Measurements from ENCODE around the gene LRMDA.

LRMDA gene

GRCh38 chr10:76017733-76018433, 586.5 kb downstream of the LRMDA start:
- DNase-seq = no peak

- DNase-seq = no peak
Observed at GRCh38 chr10:76020630-76021029, 589.2 kb downstream of the LRMDA start.

DNA sequence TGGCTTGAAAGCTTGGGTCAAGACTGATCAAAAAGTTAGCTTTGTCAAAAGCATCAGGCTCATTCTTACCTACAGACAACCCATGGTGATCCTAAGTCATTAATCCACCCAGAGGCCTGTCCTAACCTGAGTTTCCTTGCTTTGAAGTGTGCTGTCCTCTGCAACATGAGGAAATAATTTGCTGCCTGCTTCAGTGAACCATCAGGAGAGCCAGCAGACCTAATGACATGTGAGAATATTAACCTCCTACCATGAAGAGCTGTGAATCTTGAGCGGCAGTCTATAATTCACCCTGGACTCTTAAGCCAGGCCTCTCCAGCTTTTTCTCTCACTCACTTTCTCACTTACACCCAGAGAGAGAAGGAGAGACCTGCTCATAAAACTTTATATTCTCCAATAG, 590.0 kb downstream of the LRMDA start:
- DNase-seq = no peak

DNA sequence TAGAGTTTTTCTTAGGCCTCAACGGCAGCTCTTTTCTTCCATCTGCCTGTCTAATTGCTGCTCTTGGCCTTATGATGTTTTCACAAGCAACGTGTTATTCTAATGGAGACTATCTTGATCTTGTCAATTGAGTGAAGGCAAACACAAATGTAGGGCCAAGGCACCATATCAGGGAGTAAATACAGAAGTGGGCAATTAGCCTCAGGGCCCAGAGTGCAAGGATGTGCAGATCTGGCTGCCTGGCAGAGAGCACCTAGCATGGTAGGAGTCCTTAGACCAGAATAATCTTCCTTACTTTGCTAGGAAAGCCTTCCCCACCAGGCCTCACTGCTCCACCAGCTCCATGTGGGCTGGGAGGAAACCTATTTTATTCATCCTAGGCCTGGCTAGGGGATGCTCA, 590.9 kb downstream of the LRMDA start:
- DNase-seq = no peak

- no peak for DNase-seq
Observed at GRCh38 chr10:76023007-76023406, 591.6 kb downstream of the LRMDA start.

GRCh38 chr10:76024460-76025123, 593.2 kb downstream of the LRMDA start:
- no peak for DNase-seq

GRCh38 chr10:76025124-76025477, 593.7 kb downstream of the LRMDA start:
- no peak for DNase-seq

DNA sequence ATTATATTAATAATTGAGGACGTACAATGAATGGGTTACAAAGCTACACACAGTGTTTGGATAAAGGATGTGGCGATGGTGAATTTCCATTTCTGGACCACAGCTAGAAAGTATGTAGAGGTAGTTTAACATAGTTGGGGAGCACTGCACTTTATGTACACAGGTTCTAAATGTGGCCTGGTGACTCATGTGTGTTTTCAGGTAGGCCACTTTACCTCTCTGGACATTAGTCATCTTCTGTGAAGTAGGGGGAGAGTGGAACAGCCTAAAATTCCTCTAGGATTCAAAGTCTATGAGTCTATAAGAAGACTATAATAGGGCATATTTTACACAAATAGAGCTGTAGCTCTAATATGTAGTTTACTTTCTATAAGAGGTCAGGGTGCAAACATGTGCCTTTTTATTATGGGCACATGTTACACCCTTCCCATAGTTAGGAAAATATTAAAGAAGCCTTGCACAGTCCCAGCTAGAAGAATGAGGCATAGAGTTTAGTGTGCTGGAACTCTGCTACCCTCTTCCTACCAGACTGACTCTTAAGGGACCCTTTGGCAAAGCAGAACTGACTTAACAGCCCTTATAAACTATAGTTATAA, 594.9 kb downstream of the LRMDA start:
- DNase-seq = no peak

GRCh38 chr10:76026905-76027304, 595.5 kb downstream of the LRMDA start:
- DNase-seq = no peak

- no peak for DNase-seq
Observed at GRCh38 chr10:76029782-76030181, 598.4 kb downstream of the LRMDA start.

DNA sequence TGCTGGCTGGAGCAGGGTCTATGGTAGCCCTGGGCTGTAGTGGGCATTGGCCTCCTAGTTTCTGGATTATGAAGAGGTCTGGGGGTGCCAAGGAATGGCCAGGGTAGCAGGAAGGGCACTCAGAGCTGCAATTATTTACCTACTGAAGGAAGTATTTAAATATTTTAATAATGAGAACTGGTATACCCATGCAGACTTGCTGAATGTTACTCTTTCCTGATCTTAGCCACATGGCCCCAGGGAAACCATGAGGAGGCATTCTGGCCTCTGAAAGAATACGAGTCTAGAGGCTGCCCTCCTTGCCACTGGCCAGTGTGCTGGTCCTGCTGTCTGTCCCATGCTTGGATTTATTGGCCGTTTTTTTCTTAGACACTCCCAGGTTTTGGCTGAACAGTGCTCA, 599.7 kb downstream of the LRMDA start:
- DNase-seq = no peak

GRCh38 chr10:76031769-76032699, 600.6 kb downstream of the LRMDA start:
- no peak for DNase-seq

GRCh38 chr10:76032700-76033039, 601.2 kb downstream of the LRMDA start:
- no peak for DNase-seq

- DNase-seq = no peak
Observed at GRCh38 chr10:76033457-76034196, 602.2 kb downstream of the LRMDA start.

GRCh38 chr10:76034353-76035205, 603.2 kb downstream of the LRMDA start:
- no peak for DNase-seq

DNA sequence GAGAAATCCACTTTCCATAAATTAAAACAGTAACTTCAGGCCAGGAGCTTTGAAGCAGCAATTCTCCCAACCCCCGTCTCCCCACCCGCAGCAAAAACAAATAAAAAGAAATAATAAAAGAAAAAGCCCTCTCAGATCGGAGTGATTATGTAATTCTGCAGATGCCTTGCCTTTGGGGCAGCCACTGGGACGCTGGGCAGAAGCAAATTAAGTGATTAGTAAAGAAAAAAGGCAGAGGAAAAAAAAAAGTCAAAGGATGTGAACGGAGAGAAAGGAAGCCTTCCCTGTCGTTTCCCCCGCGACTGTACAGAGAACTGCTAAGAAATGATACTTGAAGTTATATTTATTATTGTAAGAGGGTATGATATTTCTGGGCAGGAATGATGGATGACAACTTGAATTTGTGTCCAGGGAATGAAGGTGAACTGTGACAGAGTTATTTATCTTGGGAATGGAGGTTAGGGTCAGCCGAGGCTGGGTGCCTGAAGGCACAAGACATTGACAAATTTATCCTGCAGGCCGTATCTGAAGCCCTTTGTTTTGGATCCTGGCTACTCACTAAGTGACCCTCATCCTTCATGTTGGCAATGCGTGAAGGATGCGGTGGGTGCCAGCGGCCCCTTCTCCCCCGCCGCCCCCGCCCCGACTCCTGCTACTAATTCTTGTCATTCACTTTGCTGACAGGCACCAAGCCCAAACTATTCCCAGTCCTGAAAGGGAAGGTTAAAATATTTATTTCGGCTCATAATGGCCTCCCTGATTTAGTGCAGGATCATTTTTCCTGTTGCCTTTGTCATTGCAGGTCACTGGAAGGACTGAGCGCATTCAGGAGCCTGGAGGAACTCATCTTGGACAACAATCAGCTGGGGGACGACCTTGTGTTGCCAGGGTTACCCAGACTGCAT, 604.0 kb downstream of the LRMDA start:
- DNase-seq = no peak

- no peak for DNase-seq
Observed at GRCh38 chr10:76036111-76036940, 604.9 kb downstream of the LRMDA start.

- no peak for DNase-seq
Observed at GRCh38 chr10:76036962-76037361, 605.5 kb downstream of the LRMDA start.

GRCh38 chr10:76037531-76038155, 606.2 kb downstream of the LRMDA start:
- DNase-seq = no peak
